Measurements from ENCODE around the gene ATP5F1D. TPM values are rescaled to one million over a fixed set of nuclear protein-coding genes. Genes with fewer than 3 reads are reported as not detected.

ATP5F1D gene
- total RNA-seq, 1 experiment from 2014 or later, result 179 TPM

DNA sequence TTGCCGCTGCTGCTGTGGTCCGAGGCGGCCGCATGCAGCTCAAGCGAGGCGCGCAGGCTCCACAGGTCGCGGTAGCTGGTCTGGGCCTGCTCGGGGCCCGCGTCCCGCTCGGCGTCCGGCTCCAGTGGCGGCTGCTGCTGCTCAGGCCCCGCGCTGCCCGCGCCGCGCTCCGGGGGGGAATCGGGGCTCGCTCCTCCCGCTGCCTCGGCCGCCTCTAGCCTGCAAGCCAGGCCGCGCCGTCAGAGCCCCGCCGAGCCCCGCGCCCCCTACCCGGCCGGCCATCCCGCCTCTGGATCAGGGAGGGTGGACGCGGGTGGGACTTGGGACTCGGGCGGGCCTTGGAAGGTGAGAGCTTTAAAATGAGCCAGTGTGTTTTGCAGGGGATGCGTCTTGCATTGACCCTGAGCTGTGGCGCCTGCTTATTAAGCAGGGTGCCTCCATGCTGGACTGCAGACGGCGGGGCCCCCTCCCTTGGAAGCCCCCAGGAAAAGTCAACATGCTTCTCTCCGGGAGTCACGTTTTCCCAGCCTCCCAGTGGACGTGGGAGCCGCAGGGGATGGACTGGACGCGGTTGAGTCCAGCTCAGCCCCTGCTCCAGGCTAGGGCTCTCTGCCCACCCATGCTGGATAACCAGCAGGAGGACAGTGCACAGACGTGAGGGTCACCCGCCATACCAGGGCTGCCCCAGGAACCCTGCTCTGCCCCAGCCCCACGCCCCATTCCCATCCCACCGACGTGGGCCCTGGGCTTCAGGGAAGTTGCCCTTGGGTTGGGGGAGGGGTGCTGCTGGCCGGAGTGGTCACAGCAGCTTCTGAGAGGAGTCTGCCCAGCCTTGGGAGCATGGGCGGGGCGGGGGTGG lies 11.4 kb upstream of the ATP5F1D start:
- Histone ChIP-seq H4K8ac (replicated peaks; ENCODE audit: insufficient read length, low read depth, low read length) (no peak overlapping the region), H3K23me2 (ENCODE audit: insufficient read length, low read depth, low read length, poor library complexity, severe bottlenecking) (no peaks in the 10 kb centered on the region), H3K56ac (ENCODE audit: insufficient read length, low read depth, low read length) (no peak overlapping the region), H2AFZ (ENCODE audit: low read length) (no peak overlapping the region), H4K20me1 (ENCODE audit: control insufficient read depth, insufficient read depth, insufficient read length) (no peaks in the 10 kb centered on the region), H3K9ac (ENCODE audit: extremely low read depth, insufficient read length, low read length) (no peak overlapping the region), H4K5ac (ENCODE audit: insufficient read length, low read depth, low read length) (no peak overlapping the region), H2BK120ac (ENCODE audit: low read depth, low read length, poor library complexity, severe bottlenecking) (no peak overlapping the region), H2AK5ac (ENCODE audit: insufficient read length, low read length) (no peak overlapping the region), H3K4ac (ENCODE audit: low read depth, low read length) (no peak overlapping the region), H3K18ac (ENCODE audit: insufficient read length, low read depth, low read length) (no peak overlapping the region), H3K14ac (ENCODE audit: insufficient read depth, low read length) (no peak overlapping the region), H2BK20ac (ENCODE audit: low read depth, low read length, poor library complexity, severe bottlenecking) (no peak overlapping the region), H2BK15ac (ENCODE audit: low read depth, low read length) (no peak overlapping the region), H4K91ac (ENCODE audit: insufficient read length, low read depth, low read length) (no peak overlapping the region), H3K9me3 (ENCODE audit: control insufficient read depth, low read depth, low read length) (no peaks in the 10 kb centered on the region), H3K4me1 (ENCODE audit: insufficient read depth, low read length) (no peaks in the 10 kb centered on the region), H2BK12ac (ENCODE audit: insufficient read length, low read depth, low read length) (no peak overlapping the region), H3K27ac (ENCODE audit: insufficient read length, low read depth, low read length) (no peak overlapping the region), H2BK5ac (ENCODE audit: insufficient read length, low read length) (no peak overlapping the region), H3K79me2 (ENCODE audit: insufficient read depth, low read length) (no peaks in the 10 kb centered on the region), H3K23ac (ENCODE audit: insufficient read length, low read depth, low read length) (no peak overlapping the region), H3T11ph (ENCODE audit: low read length) (no peak overlapping the region), H3K79me1 (ENCODE audit: insufficient read depth, low read depth, low read length, poor library complexity, severe bottlenecking) (no peaks in the 10 kb centered on the region), H3K27me3 (ENCODE audit: insufficient read depth, low read length) (no peaks in the 10 kb centered on the region), H3K4me2 (ENCODE audit: insufficient read depth, insufficient read length, low read length) (no peak overlapping the region)
- Mint-ChIP-seq H3K27ac (no peak overlapping the region), H3K27me3 (ENCODE audit: low read depth) (no peaks in the 10 kb centered on the region), H3K36me3 (ENCODE audit: insufficient read depth in 1 of 3, low read depth in 3 of 3) (peaks cover 2 to 25% (median 21%) of the 10 kb centered on the region in 3 experiments; a peak in 5 of 7 replicates), H3K9me3 (no peaks in the 10 kb centered on the region), H3K4me1 (0 out of 4 replicates have a peak, but pooled peaks cover 0 to 2% of the 10 kb centered on the region in 2 experiments), H3K4me3 (no peak overlapping the region)
- TF ChIP-seq, protein P1, sequence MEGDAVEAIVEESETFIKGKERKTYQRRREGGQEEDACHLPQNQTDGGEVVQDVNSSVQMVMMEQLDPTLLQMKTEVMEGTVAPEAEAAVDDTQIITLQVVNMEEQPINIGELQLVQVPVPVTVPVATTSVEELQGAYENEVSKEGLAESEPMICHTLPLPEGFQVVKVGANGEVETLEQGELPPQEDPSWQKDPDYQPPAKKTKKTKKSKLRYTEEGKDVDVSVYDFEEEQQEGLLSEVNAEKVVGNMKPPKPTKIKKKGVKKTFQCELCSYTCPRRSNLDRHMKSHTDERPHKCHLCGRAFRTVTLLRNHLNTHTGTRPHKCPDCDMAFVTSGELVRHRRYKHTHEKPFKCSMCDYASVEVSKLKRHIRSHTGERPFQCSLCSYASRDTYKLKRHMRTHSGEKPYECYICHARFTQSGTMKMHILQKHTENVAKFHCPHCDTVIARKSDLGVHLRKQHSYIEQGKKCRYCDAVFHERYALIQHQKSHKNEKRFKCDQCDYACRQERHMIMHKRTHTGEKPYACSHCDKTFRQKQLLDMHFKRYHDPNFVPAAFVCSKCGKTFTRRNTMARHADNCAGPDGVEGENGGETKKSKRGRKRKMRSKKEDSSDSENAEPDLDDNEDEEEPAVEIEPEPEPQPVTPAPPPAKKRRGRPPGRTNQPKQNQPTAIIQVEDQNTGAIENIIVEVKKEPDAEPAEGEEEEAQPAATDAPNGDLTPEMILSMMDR (conservative IDR thresholded peaks at IDR 0.05), result no peak
- DNase-seq, result no peak
- WGBS (ENCODE audit: extremely low coverage, insufficient read length, low lambda C conversion rate), result no CpG with 5 or more reads among the region's 61 CpGs

Data from H9 (cell line).